ACHN (cell line): ENCODE results near the gene UTY.

Source experiments
- DNase-seq: peaks from one replicate; pipeline ENCODE4 v3.0.0-alpha.2; 2015
- in situ Hi-C: cut with HindIII; loops from 2 replicates; pipeline ENCODE4 v1.10.0; 2017; ENCODE audit warnings: low sequenced_read_pairs, low pct_ligation_motif_present, low pct_unique_long_range_greater_than_20kb

UTY gene

GRCh38 chrY:13210961-13211646 is 268.7 kb downstream of the UTY start:
- no peak for DNase-seq
- in situ Hi-C loops = no loop called here

- in situ Hi-C loops = no loop called here
These were observed 274.6 kb downstream of the UTY start for GRCh38 chrY:13205214-13205613.

More at GRCh38 chrY:13205214-13205613, 274.6 kb downstream of the UTY start:
- no peak for DNase-seq
